Fibroblast of lung (primary cell): ENCODE data around the gene TPP2.

Experiments
- EZH2 ChIP-seq: IDR thresholded peaks from 2 replicates; pipeline ENCODE4 v1.5.1; 2012; ENCODE audit warnings: low read length, control low read depth, mild to moderate bottlenecking; ENCODE audit errors: missing control alignments
- TF ChIP-seq, protein P1 (sequence below), 2 donors: IDR thresholded peaks in 1 of 2; conservative IDR thresholded peaks in 1 of 2; 1 replicate in 1 of 2; 2 replicates in 1 of 2; pipeline ENCODE4 v1.5.1; 2011 to 2012; ENCODE audit warnings: low read length in 2 of 2, control low read depth in 1 of 2, inconsistent platforms in 1 of 2, low read depth in 1 of 2, mild to moderate bottlenecking in 1 of 2

DNA sequence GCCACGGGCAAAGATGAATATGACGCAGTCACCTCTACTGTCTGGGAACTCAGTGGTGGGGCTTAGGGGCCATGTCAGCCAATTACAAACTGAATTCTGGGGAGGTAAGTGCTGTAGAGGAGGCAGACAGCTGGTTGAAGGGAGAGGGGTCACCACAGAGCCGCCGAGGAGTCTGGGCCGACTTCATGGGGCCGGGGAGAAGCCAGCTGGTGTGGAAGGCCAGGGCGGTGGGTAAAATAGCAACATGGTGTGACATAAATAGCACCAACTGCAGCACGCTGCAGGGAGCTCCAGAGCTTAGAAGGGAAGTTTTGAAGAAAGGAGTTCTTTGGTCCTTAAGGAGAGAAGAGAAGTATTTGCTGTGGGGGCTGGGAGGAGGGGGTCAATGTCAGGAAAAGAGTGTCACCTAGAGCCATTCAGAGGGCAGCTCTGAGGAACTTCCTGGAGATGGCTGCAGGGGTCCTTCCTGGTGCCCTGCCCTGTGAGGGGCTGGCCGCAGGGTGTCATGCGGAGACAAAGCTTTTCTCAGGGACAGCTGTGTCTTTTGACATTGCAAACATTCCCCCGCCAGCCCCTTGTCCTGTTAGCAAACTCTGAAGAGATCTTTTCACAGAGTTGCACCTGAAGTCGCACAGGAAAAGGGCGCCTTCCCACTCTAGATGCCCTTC is 91.7 kb downstream of the TPP2 start:
- TF ChIP-seq, protein P1, sequence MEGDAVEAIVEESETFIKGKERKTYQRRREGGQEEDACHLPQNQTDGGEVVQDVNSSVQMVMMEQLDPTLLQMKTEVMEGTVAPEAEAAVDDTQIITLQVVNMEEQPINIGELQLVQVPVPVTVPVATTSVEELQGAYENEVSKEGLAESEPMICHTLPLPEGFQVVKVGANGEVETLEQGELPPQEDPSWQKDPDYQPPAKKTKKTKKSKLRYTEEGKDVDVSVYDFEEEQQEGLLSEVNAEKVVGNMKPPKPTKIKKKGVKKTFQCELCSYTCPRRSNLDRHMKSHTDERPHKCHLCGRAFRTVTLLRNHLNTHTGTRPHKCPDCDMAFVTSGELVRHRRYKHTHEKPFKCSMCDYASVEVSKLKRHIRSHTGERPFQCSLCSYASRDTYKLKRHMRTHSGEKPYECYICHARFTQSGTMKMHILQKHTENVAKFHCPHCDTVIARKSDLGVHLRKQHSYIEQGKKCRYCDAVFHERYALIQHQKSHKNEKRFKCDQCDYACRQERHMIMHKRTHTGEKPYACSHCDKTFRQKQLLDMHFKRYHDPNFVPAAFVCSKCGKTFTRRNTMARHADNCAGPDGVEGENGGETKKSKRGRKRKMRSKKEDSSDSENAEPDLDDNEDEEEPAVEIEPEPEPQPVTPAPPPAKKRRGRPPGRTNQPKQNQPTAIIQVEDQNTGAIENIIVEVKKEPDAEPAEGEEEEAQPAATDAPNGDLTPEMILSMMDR (conservative IDR thresholded peaks at IDR 0.05 in 1 of 2, IDR thresholded peaks at IDR 0.05 in 1 of 2; ENCODE audit: low read depth in 1 of 2, low read length in 2 of 2), result no peak
- TF ChIP-seq EZH2, result no peak
